ENCODE measurements around the gene KHK. TPM values are rescaled to one million over a fixed set of nuclear protein-coding genes. Genes with fewer than 3 reads are reported as not detected.

The KHK gene
- total and polyA plus RNA-seq, 9 of the 15 experiments (the other 6 are each of a cell fraction or from before 2014, with no cell fraction given): 1.5 to 10.7 (median 5.2) TPM

- Histone ChIP-seq H3K9me3 (replicated peaks; ENCODE audit: control insufficient read depth, insufficient read depth, low read depth, low read length) (no peaks in the 10 kb centered on the region), H3K4me1 (replicated peaks in 1 of 2; ENCODE audit: control insufficient read depth in 2 of 2, insufficient read depth in 2 of 2, low read length in 2 of 2) (peaks cover 51 to 58% of the 10 kb centered on the region in 2 experiments), H3K27ac (ENCODE audit: extremely low read depth, low read depth, low read length) (peak overlapping the region; percentile 69), H2AFZ (ENCODE audit: low read depth, low read length) (peak overlapping the region; percentile 94), H3K36me3 (ENCODE audit: control insufficient read depth, insufficient read depth, low read length) (no peaks in the 10 kb centered on the region; the same call in 2 of the 3 replicates), H3K27me3 (ENCODE audit: control insufficient read depth in 2 of 2, insufficient read depth in 2 of 2, low read length in 2 of 2) (no peaks in the 10 kb centered on the region), H3K9ac (ENCODE audit: insufficient read depth in 1 of 2, low read depth in 2 of 2, low read length in 2 of 2) (peak overlapping the region; percentile 35 to 77), H3K9me1 (ENCODE audit: control insufficient read depth, insufficient read depth, low read length) (no peaks in the 10 kb centered on the region), H3K4me3 (no peak overlapping the region), H3K79me2 (ENCODE audit: control insufficient read depth, insufficient read depth, low read length) (peaks cover 5% of the 10 kb centered on the region; the same call in 2 of the 3 replicates), H4K20me1 (replicated peaks; ENCODE audit: control insufficient read depth, insufficient read depth, low read length) (no peaks in the 10 kb centered on the region), H3K4me2 (ENCODE audit: insufficient read depth, low read length) (peak overlapping the region; percentile 50)
- in situ Hi-C loops (cut with MboI) (no loop called here), intact Hi-C loops (cut with micrococcal nuclease) (no loop called here)
- peak; percentile 57 to 87 (median 71) for DNase-seq (ENCODE audit: extremely low read depth in 1 of 4, low spot score in 3 of 4)
- ATAC-seq: peak; percentile 70
- no TSS peak for BruUV-seq (replicated peaks)
- POLR2A ChIA-PET: interaction anchor here (0.5 to 3.6 kb wide), 4 partner anchors 11 to 532 kb away, joined by 3 to 11 read pairs (median 3); no protein-coding TSS in a partner anchor
- CTCF ChIA-PET (ENCODE audit: low intra/inter-chr PET ratio): no interaction called here
- 15% methylated on average over 10 of the region's 10 CpGs for WGBS (ENCODE audit: insufficient coverage, low coverage, missing lambda C conversion rate)
- FAIRE-seq: peak; percentile 95
- 0 out of 2 replicates have a peak, but pooled peaks have one; percentile 39 for TF ChIP-seq CBFB (CRISPR knock-in tag; IDR thresholded peaks at IDR 0.05)
- peak; percentile 29; the same call in 1 of the 2 replicates for TF ChIP-seq GABPA (tag; conservative IDR thresholded peaks at IDR 0.05; ENCODE audit: low read depth)
- TF ChIP-seq POU5F1 (IDR thresholded peaks at IDR 0.05; ENCODE audit: borderline replicate concordance, low read depth, low read length, partially characterized antibody): no peak
- TF ChIP-seq BHLHE40 (IDR thresholded peaks at IDR 0.05; ENCODE audit: low read length): peak; percentile 72; the same call in 1 of the 2 replicates
- peak; percentile 22; the same call in 1 of the 2 replicates for TF ChIP-seq ZFX (CRISPR knock-in tag; IDR thresholded peaks at IDR 0.05)
- peak; percentile 69 for TF ChIP-seq GATA2 (CRISPR knock-in tag; IDR thresholded peaks at IDR 0.05)
- no peak for TF ChIP-seq RBM17 (IDR thresholded peaks at IDR 0.05; ENCODE audit: borderline replicate concordance, low read depth, low read length)
- peak; percentile 66; the same call in 1 of the 2 replicates for TF ChIP-seq CREM (IDR thresholded peaks at IDR 0.05; ENCODE audit: low read depth)
- TF ChIP-seq HBP1 (CRISPR knock-in tag; IDR thresholded peaks at IDR 0.05): peak; percentile 65; the same call in 1 of the 2 replicates
- no peak for TF ChIP-seq ZBTB26 (CRISPR knock-in tag; IDR thresholded peaks at IDR 0.05)
- no peak for TF ChIP-seq PKNOX1 (IDR thresholded peaks at IDR 0.05)
- TF ChIP-seq BCOR (IDR thresholded peaks at IDR 0.05): no peak
- TF ChIP-seq CREB3 (tag; conservative IDR thresholded peaks at IDR 0.05; ENCODE audit: low read depth): peak; percentile 79; the same call in 1 of the 2 replicates
- TF ChIP-seq PHB2 (IDR thresholded peaks at IDR 0.05; ENCODE audit: low read depth): no peak
Observed at GRCh38 chr2:27092696-27093429, 6.3 kb downstream of the KHK start.
